Umbilical cord (tissue), 2 donors: ENCODE results near the gene SLC25A21. TPM values are rescaled to one million over a fixed set of nuclear protein-coding genes. Genes with fewer than 3 reads are reported as not detected.

Source experiments
- DNase-seq: peaks from one replicate; pipeline ENCODE4 v3.0.0-alpha.2; 2015; ENCODE audit warnings: low spot score
- total RNA-seq: library from RNA; depleted of rRNA; stranded (reverse); fragments of >200 nt; gene quantifications from one replicate; pipeline ENCODE4 v1.2.3, GENCODE V29; 2014; ENCODE audit warnings: low replicate concordance; ENCODE audit not compliant: insufficient read depth

Gene SLC25A21
- total RNA-seq, 1 donor from 2014 or later: 1.7 TPM

GRCh38 chr14:37143475-37143874, 28.9 kb downstream of the SLC25A21 start:
- DNase-seq: no peak

DNA sequence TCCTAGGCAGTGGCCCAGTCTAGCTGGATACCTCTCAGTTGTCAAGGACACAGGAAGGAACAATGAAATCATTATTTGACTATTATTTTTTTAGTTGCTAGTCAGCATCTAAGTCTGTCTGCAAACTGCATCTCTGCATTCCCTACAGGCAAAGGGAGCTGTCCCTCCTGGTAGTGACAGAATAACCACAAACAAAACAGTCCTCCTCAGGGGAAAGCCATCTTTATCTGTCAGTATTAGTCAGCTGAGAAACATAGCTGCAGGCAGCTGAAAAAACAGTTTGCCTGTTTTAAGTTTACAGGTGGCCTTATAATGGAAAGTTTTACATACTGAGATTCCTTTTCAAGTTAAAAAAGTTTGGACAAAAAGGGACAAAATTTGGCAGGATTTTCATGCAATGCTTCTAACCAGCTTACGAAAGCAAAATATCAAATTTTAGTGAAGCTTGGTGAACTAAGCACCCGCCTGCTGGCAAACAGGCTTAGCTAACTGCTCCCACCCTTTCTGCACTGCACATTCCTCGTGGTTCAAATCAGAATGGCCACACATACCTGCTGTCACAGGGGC, 29.5 kb downstream of the SLC25A21 start:
- DNase-seq: no peak

DNA sequence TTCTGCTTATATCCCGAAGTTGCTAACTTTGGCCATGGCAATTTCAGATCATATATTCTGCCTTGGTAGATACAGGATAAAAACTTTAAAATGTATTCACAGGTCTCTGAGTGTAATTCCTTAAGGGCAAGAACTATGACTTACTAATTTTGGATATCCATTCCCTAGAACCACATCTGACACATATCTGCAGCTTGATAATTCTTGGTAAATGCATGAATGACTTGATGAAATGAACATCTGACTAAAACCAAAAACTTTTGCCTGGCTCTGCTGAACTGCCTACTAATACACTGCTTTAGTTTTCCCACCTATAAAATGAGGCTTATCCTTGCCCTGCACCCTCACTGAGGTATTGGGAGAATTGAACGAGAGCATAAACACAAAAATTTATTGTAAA, 32.2 kb downstream of the SLC25A21 start:
- DNase-seq: no peak

GRCh38 chr14:37139710-37140109, 32.7 kb downstream of the SLC25A21 start:
- DNase-seq: no peak

DNA sequence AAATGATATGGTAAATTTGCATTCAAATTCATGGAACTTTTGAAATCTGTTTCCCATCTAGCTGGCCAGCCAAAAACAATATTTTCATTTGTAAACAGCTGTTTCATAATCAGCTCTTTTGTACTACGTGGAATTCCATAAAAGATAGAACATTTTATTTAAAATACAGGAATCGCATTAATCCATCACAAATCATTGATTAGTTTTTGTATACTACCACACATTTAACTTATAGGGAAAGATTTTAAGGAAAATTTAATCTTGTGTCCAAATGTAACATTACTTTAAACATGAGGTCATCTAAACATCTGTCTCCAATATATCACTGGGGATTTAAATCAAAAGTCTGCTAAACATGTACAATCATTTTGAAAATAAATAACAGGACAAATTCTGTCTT, 33.5 kb downstream of the SLC25A21 start:
- no peak for DNase-seq

DNA sequence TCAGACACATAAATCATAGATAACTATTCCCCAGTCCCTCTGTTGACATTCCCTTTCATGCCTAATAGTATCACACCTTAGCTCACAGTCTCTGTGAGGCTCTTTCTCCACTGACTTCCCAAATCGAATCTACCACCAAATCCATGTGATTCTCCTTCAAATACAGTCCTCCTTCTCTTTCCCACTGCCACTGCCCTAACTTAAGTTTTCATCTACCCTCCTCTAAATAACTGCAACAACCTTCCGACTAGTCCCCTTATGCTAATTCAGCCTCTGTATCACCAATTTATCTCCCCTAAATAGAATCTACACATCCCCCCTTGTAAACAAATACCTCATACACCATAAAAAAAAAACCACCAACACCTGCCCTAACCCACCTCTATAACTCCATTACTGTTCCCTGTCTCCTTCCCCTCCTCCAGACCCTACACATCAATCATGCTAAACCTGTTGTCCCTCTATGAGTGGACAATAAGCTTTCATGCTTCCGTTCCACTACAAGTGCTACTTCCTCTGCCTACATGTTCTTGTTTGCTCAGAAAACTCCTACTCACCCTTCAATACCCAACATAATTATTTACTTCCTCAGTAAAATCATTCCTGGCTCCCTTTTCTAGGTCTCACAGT, 39.0 kb downstream of the SLC25A21 start:
- no peak for DNase-seq

GRCh38 chr14:37131205-37131604, 41.2 kb downstream of the SLC25A21 start:
- DNase-seq: no peak

DNA sequence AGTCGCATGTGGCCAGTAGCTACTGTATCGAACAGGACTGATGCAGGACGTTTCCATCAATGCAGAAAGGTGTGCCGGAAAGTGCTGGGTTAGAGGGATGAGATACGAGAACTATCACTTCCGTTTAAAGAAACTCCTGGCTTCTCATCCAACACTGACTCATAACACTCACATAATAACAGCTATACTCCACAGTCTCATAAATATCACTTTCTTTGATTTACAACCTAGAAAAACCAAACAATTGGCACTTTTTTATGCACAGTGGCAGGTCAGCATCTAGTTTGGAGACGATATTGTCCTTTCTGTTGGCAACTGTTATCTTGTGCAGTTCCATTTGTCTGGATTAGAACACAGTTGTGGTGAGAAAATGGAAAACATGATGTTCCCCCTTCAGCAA, 43.4 kb downstream of the SLC25A21 start:
- DNase-seq: no peak

GRCh38 chr14:37124614-37125013, 47.8 kb downstream of the SLC25A21 start:
- DNase-seq: no peak

- no peak for DNase-seq
Observed at GRCh38 chr14:37122919-37123639, 49.3 kb downstream of the SLC25A21 start.

- DNase-seq: peak; percentile 9
Observed at GRCh38 chr14:37122288-37122687, 50.1 kb downstream of the SLC25A21 start.

DNA sequence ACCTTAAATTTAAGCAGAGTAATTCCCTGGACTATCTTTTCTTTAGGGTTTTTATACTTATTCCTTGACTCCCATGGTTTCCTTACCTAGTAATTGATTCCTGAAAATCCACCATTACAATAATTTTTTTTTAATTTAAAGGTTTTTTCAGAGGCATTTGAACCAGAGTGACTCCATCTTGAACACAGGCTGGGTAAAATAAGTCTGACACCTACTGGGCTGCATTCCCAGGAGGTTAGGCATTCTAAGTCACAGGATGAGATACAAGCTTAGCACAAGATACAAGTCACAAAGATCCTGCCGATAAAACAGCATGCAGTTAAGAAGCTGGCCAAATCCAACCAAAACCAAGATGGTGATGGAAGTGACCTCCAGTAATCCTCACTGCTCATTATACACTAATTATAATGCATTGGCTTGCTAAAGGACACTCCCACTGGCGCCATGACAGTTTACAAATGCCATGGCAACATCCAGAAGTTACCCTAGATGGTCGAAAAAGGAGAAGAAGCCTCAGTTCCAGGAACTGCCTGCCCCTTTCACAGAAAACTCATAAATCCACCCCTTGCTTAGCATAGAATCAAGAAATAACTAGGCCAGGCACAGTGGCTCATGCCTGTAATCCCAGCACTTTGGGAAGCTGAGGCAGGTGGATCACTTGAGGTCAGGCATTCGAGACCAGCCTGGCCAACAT, 53.6 kb downstream of the SLC25A21 start:
- DNase-seq: no peak

DNA sequence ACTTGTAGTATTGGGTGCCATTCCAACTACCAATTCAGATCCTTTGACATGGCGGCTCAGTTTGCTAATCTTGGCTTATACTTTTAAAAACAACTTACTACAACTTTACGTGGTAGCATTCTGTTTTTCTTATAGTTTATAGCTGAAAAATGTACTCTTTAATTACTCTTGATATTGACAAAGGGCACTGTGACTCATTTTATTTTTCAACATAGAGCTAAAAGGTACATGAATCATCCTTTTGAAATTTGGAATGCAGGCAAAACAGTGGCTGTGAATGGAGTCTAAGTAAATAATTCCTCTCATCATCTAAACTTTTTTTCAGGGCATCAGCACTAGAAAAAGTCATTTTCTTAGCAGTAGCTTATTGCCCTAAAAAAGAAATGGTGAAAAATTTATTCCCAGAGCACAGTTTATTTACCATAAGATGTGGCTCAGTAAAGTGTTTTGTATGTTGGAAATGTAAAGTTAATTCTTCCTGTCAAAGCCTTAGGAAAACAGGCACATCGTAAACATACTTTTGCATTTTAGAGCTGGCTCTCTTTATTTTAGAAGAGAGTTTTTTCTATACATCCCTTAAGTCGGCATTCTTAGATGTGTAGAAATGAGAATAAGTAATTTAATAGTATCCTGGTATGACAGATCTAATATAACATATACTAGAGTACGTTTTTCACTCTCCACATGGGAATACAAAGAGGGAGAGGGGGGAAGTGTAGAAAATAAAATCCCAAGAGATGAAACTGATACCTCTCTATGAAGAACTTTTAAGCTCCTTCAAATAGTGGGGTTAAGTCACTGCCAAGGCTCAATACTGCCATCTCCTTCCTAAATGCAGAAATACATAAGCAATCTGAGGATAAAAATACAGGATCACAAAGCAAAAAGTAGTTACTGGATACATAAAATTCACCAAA, 55.2 kb downstream of the SLC25A21 start:
- DNase-seq: no peak

DNA sequence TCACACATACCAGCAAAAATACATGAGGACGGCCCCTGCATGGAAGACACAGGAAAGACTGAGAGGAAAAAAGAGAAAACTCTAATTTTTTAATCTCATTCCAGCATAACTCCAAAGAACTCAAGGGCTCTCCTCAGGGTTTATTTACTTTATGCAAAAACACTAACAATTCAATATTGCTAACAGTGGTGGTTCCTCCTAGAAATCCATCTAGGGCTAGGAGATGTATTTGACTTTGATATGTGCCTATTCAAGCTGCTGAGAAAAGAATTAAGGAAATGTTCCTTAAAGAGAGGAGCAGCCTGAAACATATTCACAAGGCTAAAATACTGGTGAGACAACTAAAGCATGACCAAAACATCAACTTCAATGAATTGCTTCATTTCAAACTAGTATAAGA, 57.0 kb downstream of the SLC25A21 start:
- no peak for DNase-seq

DNA sequence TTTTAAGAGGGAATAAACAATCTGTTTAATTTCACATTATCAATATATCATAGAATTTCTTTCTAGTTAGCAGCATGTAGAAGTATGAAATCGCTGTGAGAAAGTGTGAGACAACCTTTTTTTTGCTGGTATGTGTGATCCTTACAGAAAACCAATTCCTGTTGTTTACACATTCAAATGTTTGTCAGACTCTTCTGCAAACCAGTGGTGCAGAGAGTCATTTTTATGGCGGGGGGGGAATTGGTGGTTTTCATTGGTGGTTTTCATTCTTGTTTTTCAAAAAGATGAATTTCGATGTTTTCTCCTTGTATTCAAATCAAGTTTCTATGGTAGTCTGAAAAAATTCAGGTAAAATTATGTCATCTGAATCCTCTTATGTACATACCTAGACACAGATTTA, 57.8 kb downstream of the SLC25A21 start:
- DNase-seq: no peak

- DNase-seq: no peak
Observed at GRCh38 chr14:37114002-37114401, 58.4 kb downstream of the SLC25A21 start.

GRCh38 chr14:37098132-37098531, 74.3 kb downstream of the SLC25A21 start:
- DNase-seq: no peak

DNA sequence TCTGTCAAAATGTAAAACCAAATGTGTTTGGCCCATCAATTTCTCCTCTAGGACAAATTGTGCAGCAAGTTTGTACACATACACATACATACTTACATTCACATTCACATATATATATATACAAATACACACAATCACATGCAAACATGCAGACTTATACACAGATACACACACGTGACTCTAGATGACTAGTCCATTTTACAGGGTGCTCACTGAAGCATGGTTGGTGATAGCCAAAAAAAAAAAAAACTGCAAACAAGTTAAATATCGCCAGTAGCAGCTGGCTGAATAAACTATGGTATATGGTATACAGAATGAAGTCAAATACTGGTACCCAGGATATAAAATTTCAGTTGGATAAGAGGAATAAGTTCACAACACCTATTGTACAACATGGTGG, 77.9 kb downstream of the SLC25A21 start:
- DNase-seq: no peak

GRCh38 chr14:37093364-37093763, 79.0 kb downstream of the SLC25A21 start:
- DNase-seq: no peak

DNA sequence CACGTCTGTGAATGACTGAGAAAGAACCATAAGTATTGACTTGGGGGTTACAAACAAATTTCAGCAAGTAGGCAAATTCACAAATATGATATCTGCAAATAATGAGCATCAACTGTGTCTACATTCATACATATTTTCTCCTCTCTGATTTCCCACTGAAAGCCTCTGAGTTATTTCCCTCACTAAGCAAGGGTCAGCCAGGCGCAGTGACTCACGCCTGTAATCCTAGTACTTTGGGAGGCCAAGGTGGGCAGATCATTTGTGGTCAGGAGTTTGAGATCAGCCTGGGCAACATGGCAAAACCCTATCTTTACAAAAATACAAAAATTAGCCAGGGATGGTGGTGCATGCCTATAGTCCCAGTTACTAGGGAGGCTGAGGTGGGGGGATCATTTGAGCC, 80.8 kb downstream of the SLC25A21 start:
- no peak for DNase-seq

DNA sequence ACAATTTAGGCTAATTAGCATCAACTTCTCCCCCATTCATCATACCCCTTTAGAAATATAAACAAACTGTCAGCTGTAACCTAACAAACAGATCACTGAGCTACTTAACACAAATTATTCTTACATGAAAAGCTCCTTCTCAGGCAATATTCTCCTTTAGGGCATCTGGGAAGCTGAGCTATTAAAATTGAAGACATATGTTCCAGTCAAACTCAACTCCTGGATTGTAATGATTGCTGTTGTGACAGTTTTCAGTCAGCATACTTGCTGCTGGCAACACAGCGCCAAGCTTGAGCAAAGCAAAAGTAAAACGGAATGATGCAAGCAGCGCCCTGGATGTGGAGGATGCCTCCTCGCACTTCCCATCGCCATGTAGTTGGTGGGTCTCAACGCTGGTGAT, 82.4 kb downstream of the SLC25A21 start:
- DNase-seq: no peak

GRCh38 chr14:37089410-37089809, 83.0 kb downstream of the SLC25A21 start:
- no peak for DNase-seq
